GM19035 (cell line): ENCODE results near the gene SIGLEC11.
"Not testable (repeated sequence)": the region's sequence is repeated elsewhere in the genome, so short reads cannot be mapped to it uniquely, and the experiment has no call there.

Source experiments
- ATAC-seq: cut with Tn5 transposase; IDR thresholded peaks from one replicate; pipeline ENCODE4 v1.9.1; 2021; ENCODE audit not compliant: unreplicated experiment

The SIGLEC11 gene

DNA sequence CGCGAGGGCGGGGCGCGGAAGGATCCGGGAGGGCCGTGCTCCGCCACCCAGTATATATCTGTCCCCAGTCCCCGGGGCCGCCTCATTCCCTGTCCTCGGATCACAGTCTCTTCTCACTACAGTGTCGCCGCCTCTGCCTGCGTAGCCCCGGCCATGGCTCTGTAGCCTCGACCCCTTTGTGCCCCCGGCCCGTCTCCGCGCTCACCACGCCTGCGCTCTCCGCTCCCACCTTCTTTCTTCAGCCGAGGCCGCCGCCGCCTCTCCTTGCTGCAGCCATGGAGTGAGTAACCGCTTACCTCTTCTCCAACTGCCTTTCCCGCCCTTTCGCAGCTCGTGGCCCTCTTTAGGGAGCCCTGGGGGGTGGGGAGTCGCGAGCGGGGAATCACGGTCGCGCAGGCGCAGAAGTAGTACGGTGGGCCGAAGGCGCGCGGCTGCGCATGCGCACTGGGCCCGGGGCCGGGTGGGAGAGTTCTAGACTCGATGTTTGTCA is 31.8 kb downstream of the SIGLEC11 start, which contains the start of the genes ATF5 and NUP62:
Gene ATF5 (plus strand): TSS at position 85 of the 490 bp plus-strand sequence. CDS start 1,646 bp downstream, outside the sequence.
Gene NUP62 (minus strand): TSS at position 384 of the 490 bp plus-strand sequence. CDS start 19,697 bp downstream, outside the sequence.
- ATAC-seq, result peak; percentile 49

DNA sequence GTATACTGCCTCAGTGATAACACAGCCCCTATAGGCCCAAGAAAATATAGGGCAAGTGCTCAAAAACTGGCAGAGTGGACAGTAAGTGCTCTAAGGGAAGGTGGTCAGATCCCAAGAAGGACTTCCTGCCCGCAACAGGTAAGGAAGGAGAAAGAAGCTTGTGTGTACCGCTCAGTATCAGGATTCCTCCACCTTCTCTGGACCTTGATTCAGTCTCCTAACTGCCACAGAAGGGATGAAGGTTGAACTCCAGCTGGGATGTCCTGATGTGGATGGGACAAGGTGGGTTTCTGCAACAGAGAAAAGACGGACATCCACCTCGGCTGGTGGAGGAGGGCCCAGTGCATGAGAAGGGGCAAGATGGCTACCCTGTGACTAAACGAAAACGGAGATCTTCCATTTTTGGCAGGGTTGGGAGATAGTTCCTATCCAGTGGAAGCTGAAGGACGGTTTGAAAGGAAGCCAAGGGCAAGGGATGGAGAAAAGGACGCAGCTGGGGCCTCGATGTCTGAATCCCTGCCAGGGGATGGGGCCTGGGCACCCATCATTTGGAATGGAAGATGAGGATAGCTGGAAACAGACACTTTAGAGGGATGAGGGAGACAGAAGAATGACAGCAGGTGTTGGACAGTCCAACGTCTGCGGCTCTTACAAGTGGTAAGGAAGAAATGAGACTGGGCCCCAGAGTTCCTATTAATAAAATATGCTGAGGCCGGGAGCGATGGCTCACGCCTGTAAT is 33.3 kb downstream of the SIGLEC11 start:
- ATAC-seq, result no peak

- no peak for ATAC-seq
These were observed 34.5 kb downstream of the SIGLEC11 start for GRCh38 chr19:49926515-49926914.

GRCh38 chr19:49925486-49925885 is 35.5 kb downstream of the SIGLEC11 start:
- ATAC-seq, result no peak

GRCh38 chr19:49924881-49925210 is 36.1 kb downstream of the SIGLEC11 start:
- ATAC-seq, result not testable (repeated sequence)

DNA sequence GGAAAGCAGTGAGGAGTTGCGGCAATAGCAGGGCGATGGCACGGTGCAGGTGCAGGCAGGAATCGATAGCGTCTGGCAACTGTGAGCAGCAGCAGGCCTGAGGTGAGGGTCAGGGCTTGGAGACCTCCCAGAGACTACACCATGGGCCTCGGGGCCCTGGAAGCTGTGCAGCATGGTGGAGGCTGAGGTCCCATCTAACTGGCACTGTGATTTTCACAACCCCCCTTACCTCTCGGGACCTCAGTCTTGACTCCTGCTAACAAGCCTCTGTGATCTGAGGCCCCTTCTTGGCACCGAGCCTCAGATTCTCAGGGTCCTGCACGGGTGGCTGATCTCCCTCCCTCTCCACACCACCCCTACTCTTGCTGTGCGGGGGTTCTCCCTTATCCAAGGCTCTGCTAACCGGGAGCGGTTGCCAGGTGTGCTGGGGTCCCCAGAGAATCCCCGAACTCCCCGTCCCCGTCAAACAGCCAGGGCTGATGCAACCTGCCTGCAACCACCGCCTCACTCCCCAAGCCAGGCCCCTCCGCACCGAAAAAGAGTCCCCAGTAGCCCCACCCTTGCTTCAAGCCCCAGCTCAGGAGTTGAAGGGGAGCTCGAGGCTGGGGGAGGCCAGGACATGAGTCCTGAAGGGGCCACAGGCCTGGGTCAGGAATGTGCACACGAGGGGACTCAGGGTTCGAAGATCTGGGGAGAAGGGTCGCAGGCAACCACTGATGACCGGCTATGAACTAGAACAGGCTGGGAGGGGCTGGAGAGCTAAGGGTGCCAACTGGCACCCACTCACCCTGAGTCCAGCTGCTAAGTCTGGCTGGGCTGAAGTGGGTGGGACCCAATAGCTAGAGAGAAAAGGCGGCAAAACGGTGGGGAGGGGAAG is 36.7 kb downstream of the SIGLEC11 start:
- no peak for ATAC-seq

DNA sequence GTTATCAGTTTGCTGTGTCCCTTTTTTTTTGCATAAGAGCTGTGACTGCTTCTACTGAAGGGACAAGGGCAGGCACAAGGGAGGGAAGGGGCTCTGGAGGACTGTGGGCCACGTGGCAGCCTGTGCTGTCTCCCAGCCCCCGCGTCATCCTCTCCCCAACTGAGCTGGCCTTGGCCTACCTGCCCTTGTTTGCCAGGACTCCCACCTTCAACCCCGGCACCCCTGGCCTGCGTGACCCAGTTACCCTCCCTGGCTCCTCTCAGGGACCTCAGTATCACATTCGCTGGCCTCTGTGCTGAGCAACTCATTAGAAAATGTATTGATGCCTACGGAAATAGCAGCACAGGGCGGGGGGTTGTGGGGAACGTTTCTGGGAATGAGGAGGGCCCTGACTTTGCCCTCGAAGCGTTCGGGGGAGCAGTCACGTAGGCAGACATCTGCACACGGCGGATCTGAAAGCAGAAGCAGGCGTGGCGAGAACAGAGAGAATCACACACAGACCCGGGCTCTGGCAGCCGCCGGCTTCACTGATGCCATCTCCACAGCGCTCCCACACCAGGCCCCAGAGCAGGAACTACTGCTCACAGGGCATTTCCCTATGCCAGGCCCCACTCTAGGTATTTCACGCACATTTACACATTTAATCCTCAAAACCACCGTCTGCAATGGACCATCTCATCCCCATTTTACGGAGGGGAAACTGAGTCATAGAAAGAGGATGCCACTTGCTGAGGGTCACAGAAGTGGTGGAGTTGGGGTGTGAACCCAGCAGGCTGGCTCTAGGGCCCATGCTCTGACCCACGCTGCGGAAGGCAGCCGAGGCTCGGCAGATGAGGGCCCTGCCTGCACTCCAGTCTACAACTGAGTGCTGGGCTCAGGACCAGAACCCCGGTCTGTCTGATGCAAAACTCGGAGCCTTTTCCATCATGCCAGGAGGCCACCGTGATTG is 37.6 kb downstream of the SIGLEC11 start:
- no peak for ATAC-seq

DNA sequence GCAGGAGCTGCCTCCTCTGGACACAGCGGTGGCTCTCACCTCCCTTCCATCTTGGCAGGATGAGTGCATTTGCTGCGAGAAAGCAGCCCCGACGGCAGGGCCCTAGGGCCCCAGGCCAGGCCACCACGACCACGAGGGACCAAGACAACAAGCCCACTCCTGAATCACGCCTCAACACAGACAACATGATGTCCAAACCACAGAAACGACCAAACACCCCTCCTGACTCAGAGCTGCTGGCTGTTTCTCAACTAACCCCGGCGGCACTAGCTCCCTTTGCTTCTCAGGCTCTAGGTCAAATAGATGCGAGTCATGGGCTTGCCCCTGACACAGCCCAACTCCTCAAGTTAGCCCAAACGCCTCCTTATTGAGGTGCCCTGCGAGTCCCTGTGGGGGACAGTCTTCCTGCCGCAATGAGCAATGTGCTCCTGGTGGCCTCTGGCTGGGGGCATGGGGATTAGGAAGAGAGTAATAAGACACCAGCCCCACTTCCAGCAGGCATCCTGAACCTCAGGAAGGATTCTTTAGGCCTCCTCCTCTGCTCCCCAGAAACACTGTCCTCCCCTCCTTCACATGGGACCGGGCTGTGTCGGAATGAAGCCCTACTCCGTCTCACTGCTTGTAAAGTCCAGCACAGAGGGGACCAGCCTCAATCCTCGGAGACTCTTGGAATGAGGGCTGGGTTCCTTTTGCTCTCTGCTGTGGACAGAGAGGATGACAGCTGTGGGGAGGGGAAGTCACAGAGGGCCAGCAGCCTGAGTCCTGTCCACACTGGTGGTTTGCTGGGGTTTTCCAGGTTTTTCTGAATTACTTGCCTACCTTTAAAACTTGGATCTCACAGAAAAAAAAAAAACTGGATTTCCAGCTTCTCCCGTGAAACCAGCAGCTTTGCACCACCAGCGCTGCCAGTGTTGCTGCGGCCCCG is 38.8 kb downstream of the SIGLEC11 start:
- ATAC-seq, result no peak

- ATAC-seq, result no peak
These were observed 40.2 kb downstream of the SIGLEC11 start for GRCh38 chr19:49920624-49921363.

DNA sequence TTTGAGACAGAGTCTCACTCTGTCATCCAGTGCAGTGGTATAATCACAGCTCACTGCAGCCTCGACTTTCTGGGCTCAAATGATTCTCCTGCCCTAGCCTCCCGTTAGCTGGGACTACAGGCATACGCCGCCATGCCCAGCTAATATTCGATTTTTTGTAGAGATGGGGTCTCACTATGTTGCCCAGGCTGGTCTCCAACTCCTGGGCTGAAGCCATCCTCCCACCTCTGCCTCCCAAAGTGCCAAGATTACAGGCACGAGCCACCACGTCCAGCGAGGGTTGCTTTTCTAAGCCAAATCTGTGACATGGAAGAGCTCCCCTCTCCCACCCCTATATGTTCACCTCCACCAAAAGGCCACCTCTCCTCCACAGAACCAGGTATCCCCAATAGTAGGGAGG is 42.9 kb downstream of the SIGLEC11 start:
- ATAC-seq, result no peak

GRCh38 chr19:49916839-49917733 is 43.9 kb downstream of the SIGLEC11 start:
- ATAC-seq, result no peak

GRCh38 chr19:49915271-49915670 is 45.7 kb downstream of the SIGLEC11 start:
- ATAC-seq, result no peak

DNA sequence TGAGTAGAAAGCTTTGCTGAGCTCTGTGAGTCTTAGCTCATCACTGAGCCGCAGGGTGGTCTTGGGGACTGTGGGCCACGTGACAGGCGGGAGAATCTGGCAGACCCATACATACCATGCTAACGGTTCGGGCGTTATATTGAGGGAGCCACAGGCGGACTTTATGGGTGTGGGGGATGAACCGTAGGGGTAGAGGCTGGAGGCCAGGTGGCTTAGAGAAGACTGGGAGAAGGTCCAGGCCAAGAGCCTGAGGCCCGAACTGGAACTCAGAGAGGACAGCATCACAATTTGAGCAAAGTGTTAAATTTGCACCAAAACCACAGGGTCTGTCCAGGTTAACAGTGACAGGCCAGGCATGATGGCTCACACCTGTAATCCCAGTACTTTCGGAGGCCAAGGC is 47.3 kb downstream of the SIGLEC11 start:
- no peak for ATAC-seq

GRCh38 chr19:49912965-49913685 is 47.8 kb downstream of the SIGLEC11 start:
- ATAC-seq, result no peak

- ATAC-seq, result no peak
These were observed 49.4 kb downstream of the SIGLEC11 start for GRCh38 chr19:49911381-49912145.

DNA sequence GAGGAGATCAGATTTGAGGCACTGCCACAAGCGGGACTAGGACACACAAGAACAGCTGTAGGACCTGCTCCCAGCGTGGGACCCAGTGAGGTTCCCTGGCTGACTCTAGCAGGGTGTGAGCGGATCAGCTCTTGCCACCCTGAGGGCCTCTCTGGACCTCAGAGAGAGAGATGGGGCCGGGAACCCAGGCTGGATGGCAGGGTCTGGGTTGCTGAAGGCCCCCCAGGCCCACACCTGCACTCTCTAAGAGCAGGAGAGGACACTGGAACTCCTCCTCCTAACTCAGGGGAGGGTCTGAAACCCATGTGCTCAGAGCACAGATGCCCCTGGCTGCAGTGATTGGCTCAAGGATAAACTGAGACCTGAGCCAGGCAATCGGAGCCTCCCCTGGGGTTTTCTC is 50.8 kb downstream of the SIGLEC11 start:
- ATAC-seq, result no peak
